Left cardiac atrium (tissue), 4 donors: ENCODE results near the gene CCNQ. TPM values are rescaled to one million over a fixed set of nuclear protein-coding genes. Genes with fewer than 3 reads are reported as not detected.

Source experiments
- ATAC-seq, 2 donors: fragments of 200-7000 bp; cut with Tn5 transposase; one replicate each; pipeline ENCODE4 v1.9.1; 2020; ENCODE audit warnings: mild to moderate bottlenecking in 2 of 2, moderate library complexity in 2 of 2
- DNase-seq: peaks from one replicate; pipeline ENCODE4 v3.0.0-alpha.2; 2020
- intact Hi-C, 2 donors: fragments of 100-400 bp; cut with DNase I; formaldehyde crosslinking; loops; one replicate each; pipeline versions ENCODE4 v1.14.1 to v1.15.1; 2022 to 2023
- total RNA-seq, 2 donors: library from RNA; stranded (reverse); fragmentation: NEBNext Ultra II Directional; extraction: Animal tissue kit (Norgen Biotek cat#: 25700); gene quantifications; one replicate each; pipeline ENCODE4 v1.2.1, GENCODE V29; 2021
- donor health status: DM: no; HTN: yes; CAD: no.
- donor health status: DM: no; HTN: yes; CAD: no; lungs with severe emphysema.
- donor health status: DM: yes; HTN: yes; CAD: no.
- donor health status: Dilated cardiomyopathy.

The CCNQ gene
- total RNA-seq, 2 donors from 2014 or later, result 31.4 to 31.8 TPM

GRCh38 chrX:153585827-153586226, 13.1 kb downstream of the CCNQ start:
- no peak for ATAC-seq
- intact Hi-C loops, result no loop called here
- no peak for DNase-seq

DNA sequence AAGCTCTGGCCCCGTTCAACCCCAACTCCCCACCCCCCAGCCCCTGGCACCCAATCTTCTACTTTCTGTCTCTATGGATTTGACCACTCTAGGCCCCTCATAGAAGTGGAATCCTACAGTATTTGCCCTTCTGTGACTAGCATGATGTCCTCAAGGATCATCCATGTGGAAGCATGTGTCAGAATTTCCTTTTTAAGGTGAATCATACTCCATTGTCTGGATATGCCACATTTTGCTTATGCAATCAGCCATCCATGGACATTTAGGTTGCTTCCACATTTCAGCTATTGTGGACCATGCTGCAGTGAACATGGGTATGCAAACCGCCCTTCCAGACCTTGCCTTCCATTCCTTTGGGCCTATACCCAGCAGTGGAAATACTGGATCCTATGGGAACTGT, 15.5 kb downstream of the CCNQ start:
- intact Hi-C loops, result no loop called here
- no peak for DNase-seq
- no peak for ATAC-seq

DNA sequence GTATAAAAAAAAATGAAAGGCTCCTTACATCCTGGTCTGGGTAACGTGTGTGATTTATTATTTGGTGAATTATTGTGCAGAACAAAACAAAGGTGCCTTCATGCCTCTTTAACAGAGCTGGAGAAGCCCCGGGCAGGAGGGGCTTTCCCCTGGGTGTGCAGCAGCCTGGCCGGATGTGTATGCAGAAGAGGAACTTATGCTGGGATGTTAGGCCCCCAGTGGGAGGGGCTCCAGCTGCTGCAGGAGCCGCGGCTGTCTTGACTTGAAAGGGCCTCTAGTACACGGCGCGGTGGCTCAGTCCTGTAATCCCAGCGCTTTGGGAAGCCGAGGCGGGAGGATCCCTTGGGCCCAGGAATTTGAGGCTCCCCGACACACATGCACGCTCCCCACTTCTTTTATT, 16.0 kb downstream of the CCNQ start:
- peak; percentile 58 to 61 for ATAC-seq
- DNase-seq, result no peak
- intact Hi-C loops, result no loop called here

- intact Hi-C loops, result no loop called here
- DNase-seq (no peak), ATAC-seq (no peak)
These were observed 18.1 kb downstream of the CCNQ start for GRCh38 chrX:153580700-153581386.

- no peak for DNase-seq
- ATAC-seq, result no peak
These were observed 20.1 kb downstream of the CCNQ start for GRCh38 chrX:153578889-153579288.

GRCh38 chrX:153578200-153578835, 20.6 kb downstream of the CCNQ start:
- no peak for DNase-seq
- no peak for ATAC-seq
- intact Hi-C loops, result no loop called here

More at GRCh38 chrX:153578889-153579288, 20.1 kb downstream of the CCNQ start:
- intact Hi-C loops, result no loop called here

DNA sequence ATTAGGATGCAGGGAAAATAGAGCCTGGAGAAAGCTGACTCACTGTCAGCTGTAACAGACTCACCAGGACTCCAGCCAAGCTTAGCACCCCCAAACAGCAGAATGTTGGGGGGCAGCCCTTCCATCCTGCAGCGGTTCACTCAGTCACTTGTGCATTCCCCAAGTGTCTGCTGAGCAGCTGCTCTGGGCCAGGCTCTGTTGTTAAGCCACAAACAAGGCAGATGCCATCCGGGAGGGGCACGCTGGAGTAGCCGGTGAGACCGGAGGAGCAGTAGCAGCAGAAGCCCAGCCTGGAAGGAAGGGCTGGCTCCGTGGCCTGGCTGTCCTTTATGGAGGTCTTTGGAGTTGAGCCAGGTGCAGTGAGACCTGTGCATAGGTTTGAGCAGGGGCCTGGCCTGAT, 22.0 kb downstream of the CCNQ start:
- DNase-seq (no peak), ATAC-seq (no peak)
- intact Hi-C loops, result no loop called here

GRCh38 chrX:153576239-153576870, 22.6 kb downstream of the CCNQ start:
- intact Hi-C loops, result no loop called here
- ATAC-seq (no peak), DNase-seq (no peak)

DNA sequence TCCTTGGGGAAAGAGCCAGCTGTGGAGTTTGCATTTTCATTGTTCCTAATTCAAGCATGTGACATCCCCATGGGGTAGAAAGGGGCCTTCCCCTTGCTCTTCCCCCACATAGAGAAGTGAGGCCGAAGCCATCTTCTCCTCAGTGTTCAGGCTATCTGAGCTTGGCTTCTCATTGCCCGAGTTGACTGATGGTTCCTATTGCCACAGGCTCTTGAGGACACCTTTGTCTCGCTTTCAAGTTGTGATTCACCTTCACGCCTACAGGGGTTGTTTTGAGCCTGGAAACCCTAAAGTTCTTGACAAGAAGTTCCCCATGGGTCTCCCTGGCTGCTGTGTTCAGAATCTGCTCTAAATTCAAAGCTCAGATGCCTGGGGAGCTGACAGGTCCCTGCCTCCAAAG, 25.0 kb downstream of the CCNQ start:
- intact Hi-C loops, result no loop called here
- ATAC-seq (no peak), DNase-seq (no peak)

- DNase-seq, result no peak
- no peak for ATAC-seq
- intact Hi-C loops, result no loop called here
These were observed 26.3 kb downstream of the CCNQ start for GRCh38 chrX:153572601-153573000.

DNA sequence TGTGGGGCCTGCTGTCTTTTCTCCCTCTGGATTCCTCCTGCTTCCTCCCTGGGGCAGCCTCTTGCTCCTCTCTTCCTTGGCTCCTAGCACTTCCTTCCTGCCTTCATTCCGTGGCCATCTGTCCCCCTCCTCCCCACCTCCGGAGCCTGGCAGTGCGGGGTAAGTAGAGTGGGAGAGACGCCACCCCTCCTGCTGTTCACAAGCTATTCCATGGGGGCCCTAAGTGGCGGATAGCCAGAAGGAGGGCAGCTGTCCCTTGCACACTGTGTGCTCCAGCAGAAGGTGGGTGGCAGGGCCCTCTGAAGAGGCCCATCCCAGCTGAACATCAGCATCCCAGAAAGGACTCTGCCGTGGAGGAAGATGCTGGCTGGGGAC, 27.4 kb downstream of the CCNQ start:
- intact Hi-C loops, result no loop called here
- ATAC-seq, result no peak
- DNase-seq, result no peak

GRCh38 chrX:153569475-153569874, 29.5 kb downstream of the CCNQ start:
- ATAC-seq (no peak), DNase-seq (no peak)
- intact Hi-C loops, result no loop called here

GRCh38 chrX:153568451-153569011, 30.4 kb downstream of the CCNQ start:
- no peak for DNase-seq
- intact Hi-C loops, result no loop called here
- ATAC-seq, result no peak

GRCh38 chrX:153565996-153566580, 32.9 kb downstream of the CCNQ start:
- intact Hi-C loops, result no loop called here
- no peak for ATAC-seq
- no peak for DNase-seq

DNA sequence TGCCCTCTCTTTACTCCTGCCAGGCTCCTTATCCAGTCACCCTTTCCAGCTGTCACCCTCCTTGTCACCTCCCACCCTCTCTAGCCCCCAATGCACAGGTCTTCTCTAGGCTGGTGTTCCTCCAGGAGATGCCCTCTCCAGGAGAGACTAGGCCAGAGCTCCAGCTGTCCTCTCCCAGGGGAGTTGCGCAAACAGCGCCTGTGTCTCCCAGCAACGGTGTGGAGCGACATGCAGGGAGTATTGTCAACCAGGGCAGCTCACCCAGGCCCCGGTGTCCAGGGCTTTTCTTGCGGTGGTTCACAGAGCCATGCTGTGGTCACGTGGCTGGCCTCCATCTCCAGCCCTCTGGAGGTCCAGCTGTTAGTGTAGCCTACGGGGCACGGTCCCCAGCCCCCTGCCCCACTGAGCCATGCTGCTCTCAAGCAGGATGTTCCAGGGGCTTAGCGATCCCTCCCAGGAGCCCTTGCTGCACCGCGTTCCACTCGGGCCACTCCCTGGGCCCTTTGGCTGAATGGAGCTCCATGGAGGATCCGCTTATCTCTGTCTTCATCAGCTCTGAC, 34.8 kb downstream of the CCNQ start:
- no peak for ATAC-seq
- DNase-seq, result no peak
- intact Hi-C loops, result no loop called here

GRCh38 chrX:153562546-153562945, 36.4 kb downstream of the CCNQ start:
- no peak for ATAC-seq
- intact Hi-C loops, result no loop called here
- DNase-seq, result no peak

- no peak for ATAC-seq
- DNase-seq, result no peak
These were observed 37.6 kb downstream of the CCNQ start for GRCh38 chrX:153561337-153561736.

DNA sequence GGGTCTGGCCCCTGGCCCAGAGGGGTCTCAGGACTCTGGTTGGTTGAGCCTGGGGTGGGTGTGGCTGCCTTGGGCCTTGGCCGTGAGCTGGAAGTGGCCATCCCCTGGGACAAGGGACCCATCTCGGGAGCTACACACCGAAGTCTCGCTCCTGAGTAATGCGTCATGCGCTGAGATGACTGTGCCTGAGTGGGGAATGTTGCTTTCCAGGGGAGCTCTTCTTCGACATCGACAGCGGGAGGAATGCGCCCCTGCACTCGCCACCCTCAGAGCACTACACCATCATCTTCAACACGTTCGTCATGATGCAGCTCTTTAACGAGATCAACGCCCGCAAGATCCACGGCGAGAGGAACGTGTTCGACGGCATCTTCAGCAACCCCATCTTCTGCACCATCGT, 38.5 kb downstream of the CCNQ start:
- intact Hi-C loops, result no loop called here
- DNase-seq (no peak), ATAC-seq (no peak)

More at GRCh38 chrX:153561337-153561736, 37.6 kb downstream of the CCNQ start:
- intact Hi-C loops, result no loop called here

DNA sequence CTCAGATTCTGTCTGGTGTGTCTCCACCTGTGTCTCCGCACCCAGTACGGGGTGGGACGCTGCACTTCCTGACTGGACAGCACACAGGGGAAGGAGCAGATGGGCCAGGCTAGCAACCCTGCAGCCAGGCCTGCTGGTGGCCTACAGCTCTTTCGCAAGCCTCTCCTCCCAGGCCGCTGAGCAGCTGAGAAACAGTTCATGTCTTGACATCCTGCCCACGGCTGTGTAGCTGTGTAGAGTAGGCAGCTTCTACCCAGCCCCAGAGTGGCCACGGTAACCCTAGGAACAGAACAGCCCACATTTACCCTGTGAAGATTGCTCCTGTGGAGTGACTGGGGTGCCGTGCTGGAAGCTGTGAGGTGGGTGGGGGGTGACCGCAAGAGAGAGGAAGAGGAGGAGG, 38.9 kb downstream of the CCNQ start:
- DNase-seq (no peak), ATAC-seq (peak in 1 of 2 donors; percentile 62)
- intact Hi-C loops, result loop anchor here in 1 of 2 donors (10.0 kb wide), 1 partner anchor 85 kb away; the partner anchor contains the start of gene DUSP9
